ENCODE measurements around the gene MAST1.
"Not testable (repeated sequence)": the region's sequence is repeated elsewhere in the genome, so short reads cannot be mapped to it uniquely, and the experiment has no call there.

Gene MAST1

DNA sequence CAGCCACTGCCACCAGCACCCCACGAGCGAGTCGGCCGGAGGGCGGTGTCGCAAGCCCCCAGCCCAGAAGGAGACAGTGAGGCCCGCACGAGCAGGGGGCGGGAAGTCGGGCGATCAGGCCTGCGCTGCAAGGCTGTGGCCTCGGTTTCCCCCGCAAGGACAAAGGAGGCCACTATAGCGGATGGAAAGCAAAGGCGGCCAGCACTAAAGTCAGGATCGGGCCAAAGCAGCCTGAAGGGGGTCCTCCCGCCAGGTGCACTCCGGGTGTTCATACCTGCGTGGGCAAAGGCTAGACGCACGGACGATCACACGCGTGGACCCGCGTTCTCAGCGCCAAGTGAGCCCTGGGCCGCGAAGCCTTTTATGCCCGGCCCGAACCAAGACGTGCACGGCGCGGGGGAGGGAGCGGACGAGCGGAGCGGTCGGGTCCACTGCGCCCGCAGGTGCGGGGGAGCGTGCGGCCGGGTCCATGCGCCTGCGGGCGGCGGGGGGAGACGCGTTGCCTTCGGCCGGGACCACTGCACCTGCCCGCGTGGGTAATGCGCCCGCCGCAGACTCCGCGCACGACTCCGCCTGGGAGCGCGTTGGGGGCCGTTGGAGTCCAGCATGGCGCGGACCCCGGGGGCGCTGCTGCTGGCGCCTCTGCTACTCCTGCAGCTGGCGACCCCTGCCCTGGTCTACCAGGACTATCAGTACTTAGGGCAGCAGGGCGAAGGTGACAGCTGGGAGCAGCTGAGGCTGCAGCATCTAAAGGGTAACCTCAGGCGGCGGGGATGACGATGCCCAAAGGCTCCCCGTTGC, 36.6 kb upstream of the MAST1 start, which contains the start of the genes PRDX2 and THSD8:
Gene PRDX2 (minus strand): TSS at position 335 of the 801 bp plus-strand sequence. CDS start 539 bp downstream, outside the sequence.
Gene THSD8 (plus strand): TSS at position 604 of the 801 bp plus-strand sequence. CDS start 3 bp downstream, at position 607.
- DNase-seq: peak in 1 of 2 donors; percentile 36

DNA sequence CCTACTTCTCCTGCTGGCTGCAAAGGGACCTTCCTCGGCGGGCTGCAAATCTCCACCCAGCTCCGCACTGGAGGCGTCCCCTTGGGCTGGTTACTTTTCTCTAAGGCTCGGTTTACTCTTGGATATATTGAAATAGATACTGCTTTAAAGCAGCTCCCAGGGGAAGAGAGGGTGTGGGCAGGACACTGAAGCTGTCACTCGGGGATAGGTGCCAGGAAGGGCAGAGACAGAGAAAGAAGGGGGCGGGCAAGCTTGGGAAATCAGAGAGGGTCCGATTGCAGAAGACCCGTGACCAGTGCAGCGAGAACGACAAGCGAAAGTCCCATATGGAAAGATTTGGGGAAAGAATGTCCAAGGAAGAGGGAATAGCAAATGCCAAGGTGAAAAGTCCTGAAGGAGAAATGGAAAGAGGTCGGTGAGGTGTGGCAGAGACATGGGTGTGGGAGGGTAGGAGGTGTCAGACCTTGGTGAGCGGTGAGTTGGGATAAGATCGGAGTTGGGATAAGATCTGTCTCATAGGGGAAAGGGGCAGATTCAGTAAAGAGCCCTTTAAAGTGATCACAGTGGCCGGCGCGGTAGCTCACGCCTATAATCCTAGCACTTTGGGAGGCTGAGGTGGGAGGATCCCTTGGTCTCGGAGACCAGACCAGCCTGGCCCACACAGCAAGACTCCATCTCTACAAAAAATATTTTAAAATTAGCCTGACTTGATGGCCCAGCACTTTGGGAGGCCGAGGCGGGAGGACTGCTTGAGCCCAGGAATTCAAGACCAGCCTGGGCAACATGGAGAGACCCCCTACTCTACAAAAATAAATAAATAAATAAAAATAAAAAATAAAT, 35.8 kb upstream of the MAST1 start:
- no peak for DNase-seq

DNA sequence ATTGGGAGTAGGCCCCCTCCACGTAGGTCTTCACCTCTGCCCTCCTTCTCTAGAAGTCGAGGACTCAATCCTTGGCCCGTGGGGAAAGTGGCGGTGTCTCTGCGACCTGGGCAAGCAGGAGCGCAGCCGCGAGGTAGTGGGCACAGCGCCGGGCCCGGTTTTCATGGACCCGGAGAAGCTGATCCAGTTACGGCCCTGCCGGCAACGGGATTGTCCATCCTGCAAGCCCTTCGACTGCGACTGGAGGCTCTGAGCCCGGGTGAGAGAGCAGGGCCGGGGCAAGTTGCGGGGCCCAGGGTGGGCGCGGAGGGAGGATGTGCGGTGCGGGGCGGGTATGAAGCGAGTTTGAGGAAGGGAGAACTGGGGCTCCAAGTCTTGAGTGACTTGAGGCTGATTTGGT, 34.3 kb upstream of the MAST1 start:
- no peak for DNase-seq

DNA sequence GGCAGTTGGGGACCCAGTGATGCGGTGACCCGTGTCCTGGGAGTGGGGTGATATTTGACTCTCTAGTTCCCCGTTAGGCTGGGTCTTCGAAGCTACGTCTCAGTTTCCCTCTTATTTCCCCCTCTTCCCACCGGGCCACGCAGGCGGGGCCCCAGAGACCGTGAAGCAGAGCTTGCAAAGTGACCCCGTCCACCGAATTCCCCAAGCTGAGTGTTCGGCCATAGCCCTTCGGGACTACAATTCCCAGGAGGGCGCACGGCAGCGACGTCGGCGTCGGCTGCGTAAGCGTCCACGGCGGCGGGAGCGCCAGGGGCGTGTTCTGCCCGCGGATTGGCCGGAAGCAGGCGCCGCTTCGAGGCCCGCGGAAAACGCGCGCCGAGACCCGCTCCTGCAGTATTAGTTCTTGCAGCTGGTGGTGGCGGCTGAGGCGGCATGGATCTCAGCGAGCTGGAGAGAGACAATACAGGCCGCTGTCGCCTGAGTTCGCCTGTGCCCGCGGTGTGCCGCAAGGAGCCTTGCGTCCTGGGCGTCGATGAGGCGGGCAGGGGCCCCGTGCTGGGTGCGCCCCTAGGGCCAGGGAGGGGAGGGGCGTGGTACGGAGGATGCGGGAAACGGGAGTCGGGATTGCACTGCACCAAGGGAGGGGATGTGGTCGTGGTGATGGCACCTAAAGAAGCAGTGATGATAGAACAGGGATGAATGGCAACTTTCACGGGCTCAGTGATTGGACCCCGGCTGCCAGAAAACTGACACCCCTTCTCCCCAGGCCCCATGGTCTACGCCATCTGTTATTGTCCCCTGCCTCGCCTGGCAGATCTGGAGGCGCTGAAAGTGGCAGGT, 31.9 kb upstream of the MAST1 start, which contains the start of gene RNASEH2A:
Gene RNASEH2A (plus strand): TSS at position 343 of the 840 bp plus-strand sequence. CDS start 90 bp downstream, at position 433.
- peak; percentile 67 to 74 for DNase-seq

DNA sequence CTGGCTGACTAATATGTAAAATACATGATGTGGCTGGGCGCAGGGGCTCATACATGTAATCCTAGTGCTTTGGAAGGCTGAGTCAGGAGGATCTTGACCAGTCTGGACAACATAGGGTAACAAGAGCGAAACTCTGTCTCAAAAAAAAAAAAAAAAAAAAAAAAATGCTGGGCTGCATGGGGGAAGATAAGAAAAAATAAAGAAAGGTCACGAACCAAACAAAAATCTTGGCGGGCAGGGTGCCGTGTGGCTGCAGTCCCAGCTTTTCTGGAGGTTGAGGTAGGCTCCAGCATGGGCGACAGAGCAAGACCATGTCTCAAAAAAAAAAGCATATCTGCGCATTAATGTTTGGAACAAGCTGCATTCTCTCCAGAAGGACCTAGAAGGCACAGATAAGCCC, 23.2 kb upstream of the MAST1 start:
- DNase-seq: no peak

DNA sequence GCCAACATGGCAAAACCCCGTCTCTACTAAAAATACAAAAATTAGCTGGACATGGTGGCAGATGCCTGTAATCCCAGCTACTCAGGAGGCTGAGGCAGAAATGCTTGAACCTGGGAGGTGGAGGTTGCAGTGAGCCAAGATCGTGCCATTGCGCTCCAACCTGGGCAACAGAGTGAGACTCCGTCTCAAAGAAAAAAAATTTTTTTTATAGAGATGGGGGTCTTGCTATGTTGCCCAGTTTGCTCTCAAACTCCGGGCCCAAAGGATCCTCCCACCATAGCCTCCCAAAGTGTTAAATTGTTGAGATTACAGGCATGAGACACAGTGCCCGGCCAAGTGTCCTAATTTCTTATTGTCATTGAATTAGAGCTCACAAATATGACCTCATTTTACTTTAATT, 21.1 kb upstream of the MAST1 start:
- DNase-seq: not testable (repeated sequence)

DNA sequence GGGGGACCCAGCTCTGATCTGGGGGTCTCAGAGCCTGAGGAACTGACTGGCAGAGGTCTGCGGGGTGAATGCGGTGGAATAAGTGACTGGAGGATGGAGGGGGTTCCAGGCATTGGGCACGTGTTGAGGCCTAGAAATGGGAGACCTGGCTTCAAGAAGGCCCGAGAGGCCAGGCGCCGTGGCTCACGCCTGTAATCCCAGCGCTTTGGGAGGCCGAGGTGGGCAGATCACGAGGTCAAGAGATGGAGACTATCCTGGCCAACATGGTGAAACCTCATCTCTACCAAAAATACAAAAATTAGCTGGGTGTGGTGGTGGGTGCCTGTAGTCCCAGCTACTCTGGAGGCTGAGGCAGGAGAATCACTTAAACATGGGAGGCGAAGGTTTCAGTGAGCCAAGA, 20.5 kb upstream of the MAST1 start:
- not testable (repeated sequence) for DNase-seq

DNA sequence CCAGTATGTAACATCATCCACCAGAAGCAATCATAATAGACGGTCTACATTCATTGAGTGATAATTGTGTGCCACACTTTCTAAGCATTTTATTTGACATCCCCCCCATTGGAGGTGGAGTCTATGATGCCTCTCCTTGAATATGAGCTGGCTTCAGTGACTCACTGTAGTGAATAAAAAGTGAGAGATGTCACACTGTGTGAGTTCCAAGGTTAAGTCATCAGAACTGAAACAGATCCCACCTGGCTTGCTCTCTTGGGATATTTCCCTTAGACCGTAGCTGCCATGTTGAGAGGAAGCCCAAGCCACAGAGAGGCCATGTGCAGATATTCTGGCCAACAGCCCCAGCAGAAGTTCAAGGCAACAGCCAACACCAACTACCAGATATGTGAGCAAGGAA, 16.6 kb upstream of the MAST1 start:
- no peak for DNase-seq

DNA sequence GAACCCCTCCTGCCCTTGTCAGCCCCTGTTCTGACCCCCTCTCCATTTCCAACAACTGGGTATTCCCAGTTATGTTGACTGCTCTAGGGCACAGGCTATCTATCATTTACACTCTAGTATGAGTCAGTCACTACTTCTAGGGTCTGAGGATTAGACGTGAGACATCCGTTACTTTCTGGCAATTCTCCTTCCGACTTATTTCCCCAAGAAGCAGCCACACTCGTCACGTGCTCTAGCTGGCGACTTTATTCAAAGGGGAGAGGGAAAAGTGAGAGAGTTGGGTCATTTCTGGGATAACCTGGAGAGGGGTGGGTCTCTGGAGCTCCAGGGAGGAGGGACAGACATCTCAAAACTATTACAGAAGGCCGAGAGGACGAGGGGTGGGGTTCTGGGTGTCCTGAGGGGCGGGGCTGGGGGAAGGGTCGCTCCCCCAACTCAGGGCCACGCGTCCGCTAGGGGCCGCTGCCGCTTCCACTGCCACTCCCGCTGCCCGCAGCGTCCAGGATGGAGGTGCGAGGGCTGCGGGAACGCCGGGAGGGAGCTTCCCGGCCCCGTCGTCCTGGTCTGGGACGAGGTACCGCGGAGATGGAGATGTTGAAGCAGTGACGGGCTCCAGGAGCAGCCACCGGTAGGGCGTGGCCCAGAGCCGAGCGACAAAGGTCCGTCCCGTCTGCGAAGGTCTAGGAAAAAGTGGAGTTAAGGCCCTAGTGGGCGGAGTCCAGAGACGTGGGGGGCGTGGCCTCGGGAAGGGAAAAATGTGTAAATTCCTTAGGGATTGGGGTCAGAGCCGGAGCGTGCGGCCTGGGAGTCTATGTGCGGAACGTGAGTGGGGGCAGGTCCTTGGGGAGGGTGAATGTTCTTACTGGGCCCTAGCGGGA, 12.8 kb upstream of the MAST1 start:
- peak in 1 of 2 donors; percentile 35 for DNase-seq

DNA sequence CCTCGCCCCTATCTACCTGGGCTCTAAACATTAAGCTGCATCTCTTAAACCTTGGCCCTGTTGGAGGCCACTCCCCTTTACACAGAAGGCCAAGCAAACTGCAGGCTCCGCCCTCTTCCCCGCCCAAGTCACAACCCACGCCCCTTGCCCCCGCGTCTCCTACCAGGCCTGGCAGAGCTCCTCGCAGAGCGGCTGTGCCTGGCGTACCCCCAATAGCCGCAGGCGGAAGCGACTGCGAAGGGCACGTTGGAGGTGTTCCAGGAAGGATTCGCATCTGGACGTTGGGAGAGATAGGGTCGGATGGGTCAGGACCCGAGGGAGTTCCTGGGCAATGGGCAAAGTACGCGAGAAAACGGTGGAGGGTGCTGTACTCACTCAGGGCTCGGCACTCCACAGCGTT, 9.8 kb upstream of the MAST1 start:
- peak in 1 of 2 donors; percentile 26 for DNase-seq

DNA sequence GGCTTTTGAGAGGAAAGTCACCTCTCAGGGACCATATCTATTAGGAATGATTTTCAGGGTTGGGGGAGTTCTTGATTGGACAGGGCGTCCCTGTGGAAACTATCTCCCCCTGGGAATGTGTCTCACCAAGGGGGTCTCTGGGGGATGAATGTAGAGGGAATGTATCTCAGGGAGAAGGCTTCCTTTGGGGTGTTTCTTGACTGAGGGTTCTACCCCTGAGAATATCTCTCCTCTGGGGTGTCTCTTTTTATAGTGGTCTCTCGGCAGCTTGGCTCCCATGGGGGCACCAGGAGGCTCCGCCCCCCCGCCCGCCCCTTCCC, 4.9 kb upstream of the MAST1 start:
- DNase-seq: no peak

DNA sequence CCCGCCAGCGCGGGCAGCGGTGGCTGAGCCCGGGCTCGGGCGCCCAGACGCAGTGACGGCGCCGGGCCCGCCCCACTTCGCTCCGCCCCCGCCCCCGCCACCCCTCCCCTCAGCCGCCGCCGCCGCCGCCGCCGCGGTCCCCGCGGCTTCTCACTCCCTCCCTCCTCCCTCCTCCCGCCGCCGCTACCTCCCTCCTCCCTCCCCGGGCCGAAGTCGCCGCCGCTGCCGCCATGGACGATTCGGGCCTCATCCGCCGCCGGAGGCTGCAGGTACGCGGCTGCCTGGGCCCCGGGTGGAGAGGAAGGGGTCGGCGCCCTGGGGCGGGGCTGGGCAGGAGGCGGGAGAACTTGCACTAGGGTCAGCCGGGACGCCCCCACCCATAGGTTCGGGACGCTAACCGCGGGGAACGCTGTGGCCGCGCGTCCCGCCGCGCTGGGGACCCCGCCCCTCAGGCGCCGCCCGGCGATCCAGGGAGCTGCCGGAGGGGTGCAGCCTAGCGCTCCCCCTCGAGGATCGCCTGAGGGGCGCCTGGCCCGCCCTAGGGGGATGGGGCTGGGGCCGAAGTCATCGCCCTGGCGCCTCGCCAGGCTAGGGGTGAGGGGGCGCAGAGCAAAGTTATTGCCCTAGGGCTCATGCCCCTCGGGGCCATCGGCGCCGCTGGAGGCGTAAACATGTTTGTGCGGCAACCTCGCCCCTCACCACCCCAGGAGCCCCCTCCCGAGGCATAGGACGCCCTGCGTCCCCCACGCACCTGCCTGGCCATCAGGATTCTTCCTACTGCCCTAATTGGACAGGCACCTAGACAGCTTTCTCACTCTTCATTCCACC, 4.4 kb upstream of the MAST1 start:
- DNase-seq: no peak

DNA sequence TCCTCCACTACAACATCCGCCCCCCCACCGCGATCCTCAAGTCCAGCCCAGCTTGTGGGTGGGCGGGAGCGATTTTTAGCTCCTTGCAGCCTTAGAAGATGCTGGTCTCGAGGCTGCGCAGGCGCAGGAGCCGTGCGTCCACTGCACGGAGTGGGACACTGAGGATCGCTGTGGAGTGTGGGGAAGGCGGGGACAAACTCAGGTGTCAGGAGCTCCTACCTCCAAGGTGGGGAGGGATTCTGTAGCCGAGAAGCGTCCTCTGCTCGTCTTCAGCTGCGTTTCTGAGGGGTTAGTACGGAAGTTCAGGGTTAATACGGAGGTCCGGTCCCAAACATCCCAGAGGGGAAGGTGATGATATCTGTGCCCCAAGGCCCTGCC, 3.8 kb upstream of the MAST1 start, which contains the start of gene RTBDN:
Gene RTBDN (minus strand): TSS at position 14 of the 378 bp plus-strand sequence. CDS start 4,600 bp downstream, outside the sequence.
- no peak for DNase-seq

DNA sequence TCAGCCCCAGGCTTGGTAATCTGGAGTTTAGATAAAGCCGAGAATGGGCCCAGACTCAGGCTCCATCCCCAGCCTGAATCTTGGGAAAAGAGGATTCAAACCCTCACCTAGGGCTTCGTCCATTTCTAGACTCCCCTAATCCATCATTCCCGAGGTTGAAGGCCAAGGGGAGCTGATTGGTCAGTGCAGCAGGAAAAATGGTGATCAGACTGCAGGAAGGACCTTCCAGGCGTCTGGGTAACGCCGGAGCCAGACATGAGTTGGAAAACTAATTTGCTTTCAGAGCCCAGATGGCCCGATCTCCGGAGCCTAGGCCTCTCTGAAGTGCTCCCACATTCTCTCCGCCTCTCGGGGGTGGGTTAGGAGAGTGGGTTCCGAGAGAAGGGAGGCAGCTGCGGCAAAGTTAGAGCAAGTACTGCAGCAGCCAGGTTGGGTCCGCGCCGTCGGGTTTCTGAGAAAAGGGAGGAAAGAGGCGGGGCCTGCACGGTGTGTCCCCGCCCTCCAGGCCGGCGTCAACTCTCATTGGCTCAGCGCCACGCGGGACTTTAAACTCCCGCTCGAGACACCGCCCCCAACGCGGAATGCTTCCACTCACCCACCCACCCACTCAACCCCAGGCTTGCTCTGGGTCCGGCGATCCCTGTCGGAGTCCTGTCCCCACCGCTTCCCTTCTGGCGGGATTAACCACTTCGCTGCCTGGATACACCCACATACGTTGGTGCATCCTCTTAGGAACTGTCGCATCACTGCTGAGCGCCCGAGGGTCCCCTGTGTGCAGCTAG, 3.1 kb upstream of the MAST1 start:
- no peak for DNase-seq

DNA sequence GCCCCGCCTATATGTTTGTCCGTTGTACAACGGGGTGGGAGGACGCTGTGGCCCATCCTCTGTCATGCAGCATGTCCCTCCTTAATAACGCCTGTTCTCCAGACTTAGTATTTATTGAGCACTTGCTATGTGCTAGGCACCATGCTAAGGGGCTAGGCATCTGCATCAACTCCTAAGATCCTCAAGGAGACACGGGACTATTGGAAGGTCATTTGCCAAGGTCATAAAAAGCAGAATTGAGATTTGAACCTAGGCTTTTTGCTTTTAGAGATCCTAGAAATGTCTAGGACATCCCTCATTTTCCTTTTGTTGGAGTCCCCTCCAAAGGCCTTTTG, 1.8 kb upstream of the MAST1 start:
- DNase-seq: no peak

DNA sequence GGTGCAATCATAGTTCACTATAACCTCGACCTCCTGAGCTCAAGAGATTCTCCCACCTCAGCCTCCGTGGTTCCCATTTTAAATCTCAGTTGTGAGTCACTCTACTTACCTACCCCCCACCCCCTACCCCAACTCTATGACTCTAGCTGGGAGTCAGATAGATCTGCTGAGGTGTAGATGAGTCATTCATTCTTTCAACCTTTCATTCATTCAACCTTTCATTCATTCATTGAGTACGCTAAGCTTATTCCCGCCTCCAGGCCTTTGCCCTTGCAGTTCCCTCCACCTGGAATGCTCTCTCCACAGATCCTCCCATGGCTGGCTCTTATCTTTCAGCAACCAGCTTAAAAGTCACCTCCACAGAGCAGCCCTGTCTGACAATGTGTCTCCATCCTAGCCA, 1.1 kb upstream of the MAST1 start:
- DNase-seq: no peak

DNA sequence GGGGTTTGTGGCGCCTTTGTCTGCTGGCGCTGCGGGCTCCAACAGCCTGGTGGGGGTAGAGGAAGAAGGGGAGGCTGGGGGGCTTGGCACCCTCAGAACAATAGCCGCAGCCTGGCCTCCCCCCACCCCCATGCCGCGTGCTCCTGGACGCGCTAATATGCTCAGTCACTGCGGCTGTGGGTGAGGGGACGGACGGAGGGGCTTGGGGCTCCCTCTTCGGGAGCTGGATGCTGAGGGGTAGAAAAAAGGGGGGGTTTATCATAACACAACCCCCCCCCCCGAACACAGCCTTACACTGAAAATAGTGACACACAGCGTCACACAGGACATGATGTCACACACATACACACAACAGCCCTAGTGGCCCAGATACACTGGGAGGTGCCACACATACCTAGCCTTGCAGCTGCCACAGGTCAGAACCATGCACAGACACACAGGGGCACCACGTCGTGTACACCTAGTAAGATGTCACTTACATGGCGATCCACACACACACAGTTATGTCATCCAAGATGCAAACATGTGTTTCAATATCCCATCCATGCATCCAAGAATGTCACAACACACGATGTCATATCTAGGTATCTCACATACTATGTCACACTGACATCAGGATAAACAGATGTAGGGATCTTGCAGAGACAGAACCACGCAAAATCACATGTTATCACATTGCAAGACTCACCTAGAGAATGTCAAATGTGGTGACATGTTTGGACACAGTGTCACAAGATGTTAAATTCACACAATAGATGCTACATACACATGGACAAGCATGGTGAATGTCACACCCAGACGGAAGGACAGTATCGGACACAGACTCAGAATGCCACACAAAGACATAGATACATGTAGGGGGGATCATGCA, 806 bp downstream of the MAST1 start:
- no peak for DNase-seq

DNA sequence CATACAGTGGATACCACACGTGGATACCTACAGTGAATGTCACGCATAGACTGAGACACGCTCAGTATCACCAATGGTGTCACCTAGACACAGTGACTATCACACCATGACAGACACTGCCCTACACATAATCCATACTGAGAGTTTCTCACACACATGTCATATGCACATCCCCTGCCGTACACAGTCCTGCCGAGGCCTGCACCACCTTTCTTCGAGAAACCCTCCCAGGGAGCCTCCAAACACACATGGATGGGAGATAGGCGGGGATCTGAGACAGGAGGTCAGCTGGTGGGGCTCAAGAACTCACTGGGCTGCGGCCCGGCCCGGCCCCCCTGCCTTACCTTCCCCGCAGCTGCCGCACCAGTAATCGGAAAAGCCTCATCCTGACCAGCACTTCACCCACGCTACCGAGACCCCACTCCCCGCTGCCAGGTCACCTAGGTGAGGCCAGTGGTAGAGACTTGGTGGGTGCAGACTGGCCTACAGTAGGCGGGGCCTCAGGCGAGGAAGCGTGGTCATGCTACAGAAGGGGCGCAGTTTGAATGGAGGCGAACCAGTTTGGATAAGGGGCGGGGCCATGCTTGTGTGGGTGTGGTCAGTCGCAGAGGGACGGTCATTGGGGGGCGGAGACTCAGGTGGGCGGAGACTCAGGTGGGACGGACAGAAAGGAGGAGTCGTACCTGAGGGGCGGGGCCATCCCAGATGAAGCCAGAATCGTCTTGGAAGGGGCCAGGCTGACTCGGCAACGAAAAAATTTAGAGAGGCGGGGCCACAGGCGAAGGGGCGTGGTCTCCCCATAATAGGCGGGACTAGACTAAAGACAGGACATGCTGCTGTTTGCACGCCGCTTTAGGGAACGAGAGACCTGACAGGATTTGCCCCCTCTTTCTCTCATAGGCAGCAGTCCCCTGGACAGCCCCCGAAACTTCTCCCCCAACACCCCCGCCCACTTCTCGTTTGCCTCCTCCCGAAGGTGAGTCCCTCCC, 2.1 kb downstream of the MAST1 start:
- DNase-seq: peak in 1 of 2 donors; percentile 23

All from bone marrow (tissue), 2 donors.